ENCODE data around the gene PHF14. TPM values are rescaled to one million over a fixed set of nuclear protein-coding genes. Genes with fewer than 3 reads are reported as not detected.
A peak's percentile ranks its signal among the peaks of the same experiment; 100 is the strongest.

The PHF14 gene
- polyA plus RNA-seq, 3 donors = 4.8 to 7.4 (median 5.4) TPM

- no peak for TF ChIP-seq CTCF (IDR thresholded peaks at IDR 0.05)
- Mint-ChIP-seq H3K36me3 (no peaks in the 10 kb centered on the region), H3K27ac (no peak overlapping the region), H3K4me3 (no peak overlapping the region), H3K9me3 (peaks cover 0 to 13% (median 6%) of the 10 kb centered on the region in 7 donors), H3K27me3 (ENCODE audit: low read depth in 3 of 3) (peaks cover 0 to 2% (median 0%) of the 10 kb centered on the region in 3 donors), H3K4me1 (no peaks in the 10 kb centered on the region)
- H3K79me2 ChIP-seq (ENCODE audit: insufficient read depth, low read length) = no peaks in the 10 kb centered on the region
- no peaks in the 10 kb centered on the region for H3K36me3 ChIP-seq (replicated peaks in 1 of 2; ENCODE audit: control insufficient read depth in 1 of 2, insufficient read depth in 2 of 2, low read length in 2 of 2)
- H3K4me1 ChIP-seq (ENCODE audit: control insufficient read depth in 1 of 2, insufficient read depth in 2 of 2, low read length in 2 of 2) = no peaks in the 10 kb centered on the region
- no peak overlapping the region for H3K4me3 ChIP-seq (replicated peaks in 1 of 3; ENCODE audit: low read depth in 2 of 3, low read length in 3 of 3)
- 100% methylated on average over 2 of the region's 4 CpGs for WGBS (ENCODE audit: insufficient coverage)
- no peak overlapping the region for H3K9ac ChIP-seq (ENCODE audit: insufficient read depth, low read length, poor library complexity, severe bottlenecking)
- DNase-seq = no peak
- intact Hi-C loops (cut with micrococcal nuclease) = no loop called here
- no peaks in the 10 kb centered on the region for H4K20me1 ChIP-seq (ENCODE audit: insufficient read depth, low read length)
- H3K27ac ChIP-seq (ENCODE audit: low read depth in 1 of 2, low read length in 2 of 2) = no peak overlapping the region
- H3K9me3 ChIP-seq (replicated peaks in 1 of 2; ENCODE audit: control insufficient read depth in 1 of 2, insufficient read depth in 1 of 2, low read length in 2 of 2) = no peaks in the 10 kb centered on the region
- no peaks in the 10 kb centered on the region for H3K27me3 ChIP-seq (ENCODE audit: control insufficient read depth in 2 of 2, insufficient read depth in 2 of 2, low read length in 2 of 2)
- H2AFZ ChIP-seq (ENCODE audit: insufficient read depth, low read depth, low read length, poor library complexity, severe bottlenecking) = no peak overlapping the region
- no peak overlapping the region for H3K4me2 ChIP-seq (replicated peaks; ENCODE audit: extremely low read depth, low read length, poor library complexity, severe bottlenecking)
These were observed 211.6 kb downstream of the PHF14 start for GRCh38 chr7:11185179-11185815.

DNA sequence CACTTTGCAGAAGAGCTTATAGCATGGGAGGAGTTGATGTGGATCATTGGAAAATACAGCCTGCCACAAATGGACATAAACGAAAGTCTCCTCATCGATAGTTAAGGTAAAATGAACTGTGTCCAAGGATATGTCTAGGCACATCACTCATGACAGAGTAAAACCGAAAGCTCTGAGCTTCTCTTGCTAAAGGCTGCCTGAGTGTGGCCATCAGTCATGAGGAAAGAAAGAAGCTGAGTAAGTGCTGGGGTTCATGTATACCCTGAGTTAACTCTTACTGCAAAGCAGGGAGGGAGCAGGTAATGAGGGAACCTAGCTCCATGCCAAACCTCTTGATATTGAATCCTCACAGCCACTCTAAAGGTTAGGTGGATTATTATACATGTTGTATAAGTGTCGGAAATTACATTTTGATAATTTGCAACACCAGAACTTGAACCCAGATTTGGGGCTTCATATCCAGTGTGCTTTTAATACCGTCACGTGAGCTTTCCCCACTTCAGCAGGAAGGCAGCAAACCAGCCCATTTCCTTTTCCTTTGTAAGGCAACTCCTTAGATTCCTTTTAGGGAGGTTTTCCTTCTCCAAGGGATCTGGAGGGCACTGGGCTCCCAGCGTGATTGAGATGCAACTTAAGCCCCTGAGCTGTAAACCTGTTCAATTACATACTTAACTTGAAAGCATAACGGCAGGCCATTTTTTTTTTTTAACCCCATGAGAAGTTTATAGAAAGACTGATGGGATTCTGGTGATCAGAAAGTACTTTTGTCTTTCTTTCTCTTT lies 215.0 kb downstream of the PHF14 start:
- Histone ChIP-seq H3K4me1 (ENCODE audit: control insufficient read depth in 1 of 2, insufficient read depth in 2 of 2, low read length in 2 of 2) (no peaks in the 10 kb centered on the region), H3K9ac (ENCODE audit: insufficient read depth, low read length, poor library complexity, severe bottlenecking) (no peak overlapping the region), H4K20me1 (ENCODE audit: insufficient read depth, low read length) (no peaks in the 10 kb centered on the region), H3K4me2 (replicated peaks; ENCODE audit: extremely low read depth, low read length, poor library complexity, severe bottlenecking) (no peak overlapping the region), H3K27me3 (ENCODE audit: control insufficient read depth in 2 of 2, insufficient read depth in 2 of 2, low read length in 2 of 2) (no peaks in the 10 kb centered on the region), H3K4me3 (replicated peaks in 1 of 3; ENCODE audit: low read depth in 2 of 3, low read length in 3 of 3) (no peak overlapping the region), H3K36me3 (replicated peaks in 1 of 2; ENCODE audit: control insufficient read depth in 1 of 2, insufficient read depth in 2 of 2, low read length in 2 of 2) (no peaks in the 10 kb centered on the region), H3K27ac (ENCODE audit: low read depth in 1 of 2, low read length in 2 of 2) (no peak overlapping the region), H3K9me3 (replicated peaks in 1 of 2; ENCODE audit: control insufficient read depth in 1 of 2, insufficient read depth in 1 of 2, low read length in 2 of 2) (no peaks in the 10 kb centered on the region), H3K79me2 (ENCODE audit: insufficient read depth, low read length) (no peaks in the 10 kb centered on the region), H2AFZ (ENCODE audit: insufficient read depth, low read depth, low read length, poor library complexity, severe bottlenecking) (no peak overlapping the region)
- intact Hi-C loops (cut with micrococcal nuclease) = no loop called here
- no peak overlapping the region for H3K4me3 Mint-ChIP-seq
- 100% methylated on average over 3 of the region's 8 CpGs for WGBS (ENCODE audit: insufficient coverage)
- no peak for TF ChIP-seq CTCF (IDR thresholded peaks at IDR 0.05)
- no peak for DNase-seq
- H3K36me3 Mint-ChIP-seq = no peaks in the 10 kb centered on the region
- H3K9me3 Mint-ChIP-seq = peaks cover 0 to 13% (median 6%) of the 10 kb centered on the region in 7 donors
- H3K4me1 Mint-ChIP-seq = peaks cover 13% of the 10 kb centered on the region
- peak overlapping the region in 1 of 7 donors; percentile 3 for H3K27ac Mint-ChIP-seq
- peaks cover 0 to 7% (median 0%) of the 10 kb centered on the region in 3 donors for H3K27me3 Mint-ChIP-seq (ENCODE audit: low read depth in 3 of 3)

All from CD14-positive monocyte (primary cell).